ENCODE data around the gene PLEKHJ1. TPM values are rescaled to one million over a fixed set of nuclear protein-coding genes. Genes with fewer than 3 reads are reported as not detected.

PLEKHJ1 gene
- total RNA-seq, 1 donor from 2014 or later = 23.9 TPM

DNA sequence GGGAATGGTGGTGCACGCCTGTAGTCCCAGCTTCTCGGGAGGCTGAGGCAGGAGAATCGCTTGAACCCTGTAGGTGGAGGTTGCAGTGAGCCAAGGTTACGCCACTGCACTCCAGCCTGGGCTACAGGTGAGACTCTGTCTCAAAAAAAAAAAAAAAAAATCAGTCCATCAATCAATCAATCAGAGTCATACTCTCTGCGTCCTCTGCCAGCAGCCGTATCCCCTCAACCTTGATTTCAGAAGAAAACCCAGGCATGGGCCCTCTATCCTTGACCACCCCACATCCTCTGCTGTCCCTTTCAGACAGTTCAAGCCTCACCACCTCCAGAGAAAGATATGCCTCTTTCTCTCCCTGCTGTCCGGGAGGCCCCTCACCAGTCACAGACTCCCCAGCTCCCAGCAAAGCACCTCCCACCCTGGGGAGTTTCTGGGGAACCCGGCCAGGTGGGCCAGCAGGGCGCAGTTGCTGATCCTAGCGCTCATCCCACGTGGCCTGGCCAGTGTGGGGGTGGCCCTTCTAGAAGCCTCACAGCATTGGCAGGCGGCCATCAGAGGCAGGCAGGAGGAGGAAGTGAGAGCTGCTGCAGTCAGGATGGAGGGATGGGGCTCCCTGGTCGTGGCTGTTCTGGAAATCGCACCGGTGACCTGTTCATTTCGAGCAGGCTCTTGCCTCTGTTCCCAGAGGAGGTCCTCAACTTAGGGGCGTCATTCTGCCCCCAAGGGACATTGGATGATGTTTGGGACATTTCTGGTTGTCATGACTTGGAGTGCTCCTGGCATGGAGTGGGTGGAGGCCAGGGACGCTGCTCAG is 30.3 kb upstream of the PLEKHJ1 start:
- peaks cover 1 to 2% of the 10 kb centered on the region in 2 donors for H3K36me3 ChIP-seq
- DNase-seq (ENCODE audit: low spot score in 2 of 2) = peak; percentile 70 to 91
- H3K4me1 ChIP-seq = peaks cover 4 to 16% of the 10 kb centered on the region in 2 donors
- H3K9me3 ChIP-seq = no peaks in the 10 kb centered on the region
- peak overlapping the region; percentile 35 to 57 for H3K27ac ChIP-seq
- intact Hi-C loops (cut with DNase I) = loop anchor here (5.0 kb wide), 2 partner anchors 99 to 371 kb away; no protein-coding TSS in a partner anchor
- H3K27me3 ChIP-seq = no peaks in the 10 kb centered on the region
- peak overlapping the region in 1 of 2 donors; percentile 7 for H3K4me3 ChIP-seq
- TF ChIP-seq, protein P1, sequence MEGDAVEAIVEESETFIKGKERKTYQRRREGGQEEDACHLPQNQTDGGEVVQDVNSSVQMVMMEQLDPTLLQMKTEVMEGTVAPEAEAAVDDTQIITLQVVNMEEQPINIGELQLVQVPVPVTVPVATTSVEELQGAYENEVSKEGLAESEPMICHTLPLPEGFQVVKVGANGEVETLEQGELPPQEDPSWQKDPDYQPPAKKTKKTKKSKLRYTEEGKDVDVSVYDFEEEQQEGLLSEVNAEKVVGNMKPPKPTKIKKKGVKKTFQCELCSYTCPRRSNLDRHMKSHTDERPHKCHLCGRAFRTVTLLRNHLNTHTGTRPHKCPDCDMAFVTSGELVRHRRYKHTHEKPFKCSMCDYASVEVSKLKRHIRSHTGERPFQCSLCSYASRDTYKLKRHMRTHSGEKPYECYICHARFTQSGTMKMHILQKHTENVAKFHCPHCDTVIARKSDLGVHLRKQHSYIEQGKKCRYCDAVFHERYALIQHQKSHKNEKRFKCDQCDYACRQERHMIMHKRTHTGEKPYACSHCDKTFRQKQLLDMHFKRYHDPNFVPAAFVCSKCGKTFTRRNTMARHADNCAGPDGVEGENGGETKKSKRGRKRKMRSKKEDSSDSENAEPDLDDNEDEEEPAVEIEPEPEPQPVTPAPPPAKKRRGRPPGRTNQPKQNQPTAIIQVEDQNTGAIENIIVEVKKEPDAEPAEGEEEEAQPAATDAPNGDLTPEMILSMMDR (IDR thresholded peaks at IDR 0.05) = no peak

DNA sequence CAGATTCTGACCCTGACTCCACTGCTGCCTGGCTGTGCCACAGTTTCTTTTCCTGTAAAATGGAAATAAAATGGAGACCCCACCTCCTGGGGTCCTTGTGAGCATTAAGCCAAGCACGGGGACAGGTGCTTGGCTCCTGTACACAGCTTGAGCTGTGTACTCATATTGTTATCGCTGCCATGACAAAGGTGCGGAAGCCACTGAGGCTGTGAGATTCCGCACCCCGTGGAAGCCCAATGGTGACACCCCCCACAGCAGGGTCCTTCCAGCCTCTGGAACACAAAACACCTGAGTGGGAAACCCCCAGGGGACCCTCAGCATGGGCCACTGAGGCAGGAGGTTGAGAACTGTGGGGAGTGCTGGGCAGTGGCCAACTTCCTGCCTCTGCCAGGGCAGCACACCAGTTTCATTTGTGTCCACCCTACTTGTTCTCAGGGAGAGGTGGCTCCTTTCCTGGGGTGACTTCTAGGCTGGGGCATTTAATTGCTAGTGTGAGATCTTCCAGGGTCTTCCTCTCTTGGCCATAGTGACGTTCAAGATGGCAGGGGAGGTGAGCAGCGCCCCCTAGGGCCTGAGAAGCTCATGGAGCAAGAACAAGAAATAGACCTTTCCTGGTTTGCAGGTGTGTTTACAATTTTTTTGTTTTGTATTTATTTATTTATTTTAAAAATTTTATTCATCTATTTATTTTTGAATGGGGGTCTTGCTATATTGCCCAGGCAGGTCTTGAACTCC is 25.5 kb upstream of the PLEKHJ1 start:
- intact Hi-C loops (cut with DNase I) = no loop called here
- no peaks in the 10 kb centered on the region for H3K36me3 ChIP-seq
- TF ChIP-seq, protein P1 (IDR thresholded peaks at IDR 0.05) = peak in 1 of 3 experiments; percentile 48

DNA sequence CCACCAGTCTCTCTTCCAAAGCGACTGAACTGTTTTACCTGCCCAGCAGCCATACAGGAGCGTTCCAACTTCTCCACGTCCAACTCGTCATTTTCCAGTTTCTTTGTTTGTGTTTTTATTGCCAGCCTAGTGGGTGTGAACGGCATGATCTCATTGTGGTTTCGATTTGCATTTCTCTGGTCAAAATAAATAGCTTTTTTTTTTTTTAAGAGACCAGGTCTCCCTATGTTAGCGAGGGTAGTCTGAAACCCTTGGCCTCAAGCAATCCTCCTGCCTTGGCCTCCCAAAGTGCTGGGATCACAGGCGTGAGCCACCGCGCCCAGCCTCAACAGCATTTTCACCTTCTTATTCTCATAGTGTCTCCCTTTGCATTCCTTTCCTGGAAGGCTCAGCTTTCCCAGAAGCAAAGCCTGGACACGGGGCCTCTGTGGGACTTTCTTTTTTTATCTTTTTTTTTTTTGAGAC is 24.2 kb upstream of the PLEKHJ1 start:
- Histone ChIP-seq H3K36me3 (no peaks in the 10 kb centered on the region), H3K4me3 (no peak overlapping the region), H3K27ac (no peak overlapping the region), H3K9me3 (no peaks in the 10 kb centered on the region), H3K4me1 (no peaks in the 10 kb centered on the region), H3K27me3 (no peaks in the 10 kb centered on the region)
- intact Hi-C loops (cut with DNase I) = no loop called here
- no peak for DNase-seq (ENCODE audit: low spot score in 2 of 2)
- TF ChIP-seq, protein P1 (IDR thresholded peaks at IDR 0.05) = no peak

More for the DNA sequence above, 25.5 kb upstream of the PLEKHJ1 start:
- no peaks in the 10 kb centered on the region for H3K27me3 ChIP-seq
- no peak overlapping the region for H3K4me3 ChIP-seq
- peaks cover 0 to 4% of the 10 kb centered on the region in 2 donors for H3K4me1 ChIP-seq
- H3K27ac ChIP-seq = no peak overlapping the region
- no peaks in the 10 kb centered on the region for H3K9me3 ChIP-seq
- no peak for DNase-seq (ENCODE audit: low spot score in 2 of 2)

- Histone ChIP-seq H3K27ac (no peak overlapping the region), H3K9me3 (no peaks in the 10 kb centered on the region), H3K4me3 (no peak overlapping the region), H3K4me1 (no peaks in the 10 kb centered on the region), H3K27me3 (no peaks in the 10 kb centered on the region), H3K36me3 (no peaks in the 10 kb centered on the region)
- intact Hi-C loops (cut with DNase I) = no loop called here
- TF ChIP-seq, protein P1 (IDR thresholded peaks at IDR 0.05) = no peak
- DNase-seq (ENCODE audit: low spot score in 2 of 2) = no peak
Measured at GRCh38 chr19:2259336-2259735, 23.2 kb upstream of the PLEKHJ1 start.

- Histone ChIP-seq H3K27ac (no peak within 1 kb of the TSS), H3K36me3 (no peaks in the 10 kb centered on the region), H3K4me1 (peaks cover 0 to 21% of the 10 kb centered on the region in 2 donors), H3K9me3 (no peaks in the 10 kb centered on the region), H3K27me3 (peaks cover 9% of the 10 kb centered on the region), H3K4me3 (no peak within 1 kb of the TSS)
- no peak for DNase-seq (ENCODE audit: low spot score in 2 of 2)
- TF ChIP-seq, protein P1 (IDR thresholded peaks at IDR 0.05) = no peak
- intact Hi-C loops (cut with DNase I) = no loop called here
Measured at GRCh38 chr19:2255982-2256685, 20.0 kb upstream of the PLEKHJ1 start, which contains the start of gene JSRP1. Gene JSRP1, minus strand, starts transcription at chr19:2256417. Its CDS starts 1,103 bp downstream, at chr19:2255314.

All from ascending aorta (tissue), 2 donors.